GM13977 (cell line): Measurements from ENCODE around the gene NKX6-2.

ENCODE experiments used
- DNase-seq: peaks from one replicate; pipeline ENCODE4 v3.0.0; 2012; ENCODE audit warnings: low spot score
- CTCF ChIP-seq: IDR thresholded peaks from 2 replicates; pipeline ENCODE4 v1.5.1; 2012; ENCODE audit warnings: mild to moderate bottlenecking, control low read depth; ENCODE audit not compliant: insufficient read depth; ENCODE audit errors: extremely low read depth, missing control alignments
- in situ Hi-C: fragments of 300-500 bp; cut with MboI; formaldehyde crosslinking; loops from one replicate; pipeline ENCODE4 v1.12.0; 2022; ENCODE audit warnings: low sequenced_read_pairs, low pct_unique_long_range_greater_than_20kb, mixed read lengths, inconsistent platforms; ENCODE audit not compliant: unreplicated experiment

NKX6-2 gene

DNA sequence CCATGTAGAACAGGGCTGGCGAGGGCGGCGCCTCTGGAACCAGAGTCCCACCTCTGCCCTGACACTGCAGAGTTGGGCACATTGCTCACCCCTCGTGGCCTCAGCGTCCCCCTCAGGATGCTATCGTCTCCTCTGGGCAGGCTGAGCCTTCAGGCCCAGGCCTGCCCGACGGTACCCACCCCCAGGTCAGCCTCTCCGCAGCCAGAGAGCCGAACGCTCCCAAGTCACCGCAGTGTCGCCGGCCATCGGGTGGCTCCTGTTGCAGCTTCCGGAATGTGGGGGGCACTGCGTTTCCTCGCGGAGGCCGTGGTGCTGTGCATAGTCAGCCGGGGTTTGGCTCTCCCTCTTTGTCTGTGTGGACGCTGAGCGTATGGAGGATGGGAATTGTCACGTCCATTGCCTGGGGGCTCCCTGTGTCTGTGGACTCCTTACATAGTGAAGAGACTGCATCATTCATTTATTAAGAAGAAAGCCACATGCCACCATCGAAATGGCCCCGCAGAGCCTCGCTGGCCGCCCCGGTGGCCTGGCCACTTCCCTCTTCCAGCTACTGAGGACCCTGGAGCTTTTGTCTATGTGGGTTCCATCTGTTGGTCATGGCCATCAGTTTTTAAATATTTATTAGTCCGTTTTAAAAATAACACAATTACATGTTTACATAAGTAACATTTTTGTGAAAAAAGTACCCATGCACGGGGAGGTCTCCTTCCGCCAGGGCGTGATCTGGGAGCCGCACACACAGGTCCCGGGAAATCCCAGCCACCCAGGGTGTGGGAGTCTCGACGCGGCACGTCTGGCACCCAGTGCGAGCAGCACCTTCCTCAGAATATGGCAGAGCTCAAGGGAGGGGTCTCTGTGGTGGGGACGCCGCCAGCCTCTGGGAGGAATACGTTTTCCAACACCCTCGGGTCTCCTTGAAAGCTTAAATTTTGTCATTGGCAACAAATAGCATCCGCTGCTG, 15.6 kb downstream of the NKX6-2 start:
- no peak for DNase-seq
- TF ChIP-seq CTCF, result no peak
- in situ Hi-C loops, result no loop called here

DNA sequence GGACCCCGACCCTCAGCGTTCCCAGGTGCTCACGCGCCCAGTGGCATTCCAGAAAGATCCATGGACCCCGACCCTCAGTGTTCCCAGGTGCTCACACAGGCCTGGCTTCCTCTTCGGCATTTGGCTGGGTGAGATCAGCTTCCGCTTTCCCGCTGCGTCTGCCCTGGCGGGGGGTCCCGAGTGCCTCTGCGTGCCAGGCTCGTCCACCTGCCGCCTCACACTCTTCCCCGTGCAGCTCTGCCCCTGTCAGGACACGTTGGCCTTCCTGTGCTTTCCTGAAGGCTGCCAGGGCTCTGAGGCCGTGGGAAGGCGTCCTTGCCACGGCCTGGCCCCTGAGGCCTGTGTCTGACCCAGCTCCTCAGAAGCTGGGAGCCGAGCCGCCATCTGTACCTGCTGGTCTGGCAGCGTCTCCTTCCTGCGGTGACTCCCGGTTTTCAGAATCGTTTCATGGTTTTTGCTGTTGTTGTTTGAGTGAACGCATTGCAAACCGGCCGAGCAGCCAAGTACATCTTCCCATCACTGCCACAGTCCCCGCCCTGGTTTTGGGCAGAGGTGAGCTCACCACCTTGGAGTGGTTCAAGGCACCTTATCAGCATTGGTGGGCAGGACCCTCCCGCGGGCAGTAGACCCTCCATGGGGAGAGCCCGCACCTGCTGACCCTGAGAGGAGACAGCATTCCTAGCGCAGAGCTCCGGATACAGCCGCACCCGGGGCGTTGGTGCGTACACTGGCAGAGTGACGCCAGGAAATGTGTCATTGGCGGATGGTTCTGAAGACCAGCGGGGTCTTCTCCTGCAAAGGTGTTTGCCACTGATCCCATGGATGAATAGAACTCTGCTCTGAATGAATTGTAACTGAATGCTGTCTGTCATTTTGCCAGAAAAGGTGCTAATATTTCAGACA, 17.4 kb downstream of the NKX6-2 start:
- DNase-seq, result no peak
- no peak for TF ChIP-seq CTCF
- in situ Hi-C loops, result no loop called here

GRCh38 chr10:132766291-132766690, 19.7 kb downstream of the NKX6-2 start:
- DNase-seq, result no peak
- in situ Hi-C loops, result no loop called here
- TF ChIP-seq CTCF, result no peak

GRCh38 chr10:132765435-132765834, 20.5 kb downstream of the NKX6-2 start:
- no peak for DNase-seq
- no peak for TF ChIP-seq CTCF
- in situ Hi-C loops, result no loop called here

DNA sequence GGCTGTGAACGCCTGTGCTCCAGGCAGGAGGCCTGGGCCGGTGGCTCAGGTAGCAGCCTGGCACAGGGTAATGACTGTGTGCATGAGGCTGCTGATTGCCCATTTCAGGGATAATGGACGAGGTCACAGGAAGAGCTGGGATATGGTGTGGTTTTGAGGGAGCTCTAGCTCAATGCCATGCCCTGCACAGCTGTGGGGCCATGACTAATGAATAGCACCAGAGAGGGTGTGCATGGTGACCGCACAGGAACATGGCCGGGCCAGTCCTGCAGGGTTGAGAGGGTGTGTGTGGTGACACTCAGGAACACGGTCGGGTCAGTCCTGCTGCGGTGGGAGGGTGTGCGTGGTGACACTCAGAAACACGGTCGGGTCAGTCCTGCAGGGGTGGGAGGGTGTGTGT, 21.8 kb downstream of the NKX6-2 start:
- TF ChIP-seq CTCF, result no peak
- in situ Hi-C loops, result no loop called here
- no peak for DNase-seq

DNA sequence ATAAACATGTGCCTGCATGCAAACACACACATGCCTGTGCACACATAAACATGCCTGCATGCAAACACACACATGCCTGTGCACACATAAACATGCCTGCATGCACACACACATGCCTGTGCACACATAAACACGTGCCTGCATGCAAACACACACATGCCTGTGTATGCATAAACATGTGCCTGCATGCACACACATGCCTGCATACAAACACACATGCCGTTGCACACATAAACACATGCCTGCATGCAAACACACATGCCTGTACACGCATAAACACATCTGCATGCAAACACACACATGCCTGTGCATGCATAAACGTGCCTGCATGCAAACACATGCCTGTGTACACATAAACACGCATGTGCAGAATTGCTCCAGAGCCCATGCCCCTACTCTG, 22.4 kb downstream of the NKX6-2 start:
- no peak for TF ChIP-seq CTCF
- in situ Hi-C loops, result no loop called here
- DNase-seq, result no peak
